Gastroesophageal sphincter (tissue), 3 donors: ENCODE results near the gene ZNF136.

ENCODE experiments used
- EP300 ChIP-seq: sonication (generic); formaldehyde crosslinking; IDR thresholded peaks from one replicate; pipeline ENCODE4 v1.6.1; 2017; ENCODE audit warnings: antibody characterized with exemption, mild to moderate bottlenecking
- POLR2AphosphoS5 ChIP-seq: sonication (generic); formaldehyde crosslinking; IDR thresholded peaks from one replicate; pipeline ENCODE4 v1.6.1; 2017; ENCODE audit warnings: antibody characterized with exemption
- TF ChIP-seq, protein P1 (sequence below), 4 experiments: fragments of 200-600 bp in 2 of 4; fragments of 450-650 bp in 2 of 4; sonication (generic) in 1 of 4; IDR thresholded peaks; one replicate each; pipeline ENCODE4 v1.5.1; 2017 to 2019; ENCODE audit warnings: antibody characterized with exemption in 4 of 4, mild to moderate bottlenecking in 2 of 4, moderate library complexity in 2 of 4

DNA sequence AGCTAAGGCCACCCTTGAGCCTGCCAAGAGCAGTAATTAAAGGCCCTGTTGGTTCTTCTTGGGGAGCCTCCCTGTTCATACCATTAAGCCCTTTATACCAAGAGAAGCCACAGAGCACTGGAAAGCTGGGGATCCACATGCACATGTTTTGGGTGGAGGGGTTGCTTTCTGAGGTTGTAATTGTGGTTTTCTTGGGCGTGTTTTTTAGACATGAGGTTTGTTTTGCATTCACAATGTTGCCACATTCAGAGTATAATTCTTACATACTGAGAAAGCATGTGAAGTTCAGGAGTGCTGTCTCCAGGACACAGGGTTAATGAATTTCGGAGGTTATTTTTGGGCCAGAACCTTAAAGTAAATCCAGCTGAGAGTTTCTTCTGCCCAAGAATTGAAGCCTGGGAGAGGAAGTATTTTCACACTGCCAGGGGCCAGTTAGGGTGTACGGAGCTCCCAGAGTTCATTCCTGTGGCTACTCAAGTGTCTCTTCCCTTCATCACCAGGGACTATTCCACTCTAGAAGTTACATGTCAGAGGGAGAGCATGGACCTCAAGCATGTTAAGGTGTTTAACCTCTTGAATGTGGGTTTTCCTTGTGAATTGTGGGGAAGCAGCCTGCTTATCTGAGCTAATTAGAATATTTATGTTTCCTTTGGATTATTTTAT, 37.0 kb downstream of the ZNF136 start:
- no peak for TF ChIP-seq POLR2AphosphoS5
- TF ChIP-seq, protein P1, sequence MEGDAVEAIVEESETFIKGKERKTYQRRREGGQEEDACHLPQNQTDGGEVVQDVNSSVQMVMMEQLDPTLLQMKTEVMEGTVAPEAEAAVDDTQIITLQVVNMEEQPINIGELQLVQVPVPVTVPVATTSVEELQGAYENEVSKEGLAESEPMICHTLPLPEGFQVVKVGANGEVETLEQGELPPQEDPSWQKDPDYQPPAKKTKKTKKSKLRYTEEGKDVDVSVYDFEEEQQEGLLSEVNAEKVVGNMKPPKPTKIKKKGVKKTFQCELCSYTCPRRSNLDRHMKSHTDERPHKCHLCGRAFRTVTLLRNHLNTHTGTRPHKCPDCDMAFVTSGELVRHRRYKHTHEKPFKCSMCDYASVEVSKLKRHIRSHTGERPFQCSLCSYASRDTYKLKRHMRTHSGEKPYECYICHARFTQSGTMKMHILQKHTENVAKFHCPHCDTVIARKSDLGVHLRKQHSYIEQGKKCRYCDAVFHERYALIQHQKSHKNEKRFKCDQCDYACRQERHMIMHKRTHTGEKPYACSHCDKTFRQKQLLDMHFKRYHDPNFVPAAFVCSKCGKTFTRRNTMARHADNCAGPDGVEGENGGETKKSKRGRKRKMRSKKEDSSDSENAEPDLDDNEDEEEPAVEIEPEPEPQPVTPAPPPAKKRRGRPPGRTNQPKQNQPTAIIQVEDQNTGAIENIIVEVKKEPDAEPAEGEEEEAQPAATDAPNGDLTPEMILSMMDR (IDR thresholded peaks at IDR 0.05), result no peak
- TF ChIP-seq EP300, result no peak
